Astrocyte (in vitro differentiated cells and primary cell): ENCODE measurements around the gene CHCHD6.

Source experiments
- CTCF ChIP-seq: IDR thresholded peaks from 2 replicates; pipeline ENCODE4 v1.5.1; 2011; ENCODE audit warnings: low read depth, mild to moderate bottlenecking, inconsistent platforms, low read length, moderate library complexity; ENCODE audit not compliant: insufficient read depth
- EZH2 ChIP-seq: IDR thresholded peaks from 2 replicates; pipeline ENCODE4 v1.6.1; 2012; ENCODE audit warnings: mild to moderate bottlenecking, low read length, inconsistent platforms; ENCODE audit not compliant: insufficient read depth

- TF ChIP-seq CTCF (no peak), EZH2 (no peak)
Observed at GRCh38 chr3:126927846-126928245, 223.8 kb downstream of the CHCHD6 start.
